ENCODE measurements around the gene ZNF564. TPM values are rescaled to one million over a fixed set of nuclear protein-coding genes. Genes with fewer than 3 reads are reported as not detected.
"Not testable (repeated sequence)": the region's sequence is repeated elsewhere in the genome, so short reads cannot be mapped to it uniquely, and the experiment has no call there.

Gene ZNF564
- total RNA-seq, 1 donor from 2014 or later: 7.9 TPM

- DNase-seq (ENCODE audit: low read depth): no peak
- Histone ChIP-seq H3K4me3 (ENCODE audit: low read depth, low read length) (no peak overlapping the region), H3K36me3 (ENCODE audit: control insufficient read depth, insufficient read depth, low read length) (peaks cover 3% of the 10 kb centered on the region), H3K27me3 (ENCODE audit: control insufficient read depth, insufficient read depth, low read length) (no peaks in the 10 kb centered on the region)
- no peak for TF ChIP-seq CTCF (IDR thresholded peaks at IDR 0.05; ENCODE audit: insufficient read depth, low read length, poor library complexity, severe bottlenecking)
Observed at GRCh38 chr19:12580180-12580694, 29.0 kb upstream of the ZNF564 start.

GRCh38 chr19:12578641-12579040 is 27.4 kb upstream of the ZNF564 start:
- Histone ChIP-seq H3K4me3 (ENCODE audit: low read depth, low read length) (no peak overlapping the region), H3K27me3 (ENCODE audit: control insufficient read depth, insufficient read depth, low read length) (no peaks in the 10 kb centered on the region), H3K36me3 (ENCODE audit: control insufficient read depth, insufficient read depth, low read length) (peaks cover 3% of the 10 kb centered on the region)
- DNase-seq (ENCODE audit: low read depth): no peak
- no peak for TF ChIP-seq CTCF (IDR thresholded peaks at IDR 0.05; ENCODE audit: insufficient read depth, low read length, poor library complexity, severe bottlenecking)

- no peak for TF ChIP-seq CTCF (IDR thresholded peaks at IDR 0.05; ENCODE audit: insufficient read depth, low read length, poor library complexity, severe bottlenecking)
- no peak for DNase-seq (ENCODE audit: low read depth)
- Histone ChIP-seq H3K4me3 (ENCODE audit: low read depth, low read length) (no peak overlapping the region), H3K27me3 (ENCODE audit: control insufficient read depth, insufficient read depth, low read length) (no peaks in the 10 kb centered on the region), H3K36me3 (ENCODE audit: control insufficient read depth, insufficient read depth, low read length) (no peaks in the 10 kb centered on the region)
Observed at GRCh38 chr19:12574036-12574435, 22.8 kb upstream of the ZNF564 start.

- Histone ChIP-seq H3K27me3 (ENCODE audit: control insufficient read depth, insufficient read depth, low read length) (no peaks in the 10 kb centered on the region), H3K36me3 (ENCODE audit: control insufficient read depth, insufficient read depth, low read length) (no peaks in the 10 kb centered on the region), H3K4me3 (ENCODE audit: low read depth, low read length) (no peak overlapping the region)
- no peak for TF ChIP-seq CTCF (IDR thresholded peaks at IDR 0.05; ENCODE audit: insufficient read depth, low read length, poor library complexity, severe bottlenecking)
- DNase-seq (ENCODE audit: low read depth): no peak
Observed at GRCh38 chr19:12567951-12568350, 16.7 kb upstream of the ZNF564 start.

GRCh38 chr19:12566380-12566779 is 15.1 kb upstream of the ZNF564 start:
- H3K36me3 ChIP-seq (ENCODE audit: control insufficient read depth, insufficient read depth, low read length); H3K4me3 ChIP-seq (ENCODE audit: low read depth, low read length); DNase-seq (ENCODE audit: low read depth); H3K27me3 ChIP-seq (ENCODE audit: control insufficient read depth, insufficient read depth, low read length): not testable (repeated sequence)

- H3K4me3 ChIP-seq (ENCODE audit: low read depth, low read length): no peak overlapping the region
- H3K36me3 ChIP-seq (ENCODE audit: control insufficient read depth, insufficient read depth, low read length): no peaks in the 10 kb centered on the region
- DNase-seq (ENCODE audit: low read depth): peak; percentile 29
- H3K27me3 ChIP-seq (ENCODE audit: control insufficient read depth, insufficient read depth, low read length): no peaks in the 10 kb centered on the region
- peak; percentile 93 for TF ChIP-seq CTCF (IDR thresholded peaks at IDR 0.05; ENCODE audit: insufficient read depth, low read length, poor library complexity, severe bottlenecking)
Observed at GRCh38 chr19:12564016-12564664, 12.9 kb upstream of the ZNF564 start.

All from kidney epithelial cell (primary cell).